SK-N-MC (cell line): ENCODE results near the gene FAM209A.

ENCODE experiments used
- DNase-seq: peaks from one replicate; pipeline ENCODE4 v3.0.0-alpha.2; 2011; ENCODE audit warnings: low read depth, low spot score
- H3K27ac ChIP-seq: fragments of 200-600 bp; sonication (generic); 2 replicates; pipeline ENCODE4 v1.5.1; 2016; ENCODE audit warnings: mixed run types
- H3K36me3 ChIP-seq: fragments of 200-600 bp; sonication (generic); 2 replicates; pipeline ENCODE4 v1.6.1; 2017; ENCODE audit warnings: antibody characterized with exemption, low read length, mixed read lengths; ENCODE audit not compliant: insufficient read depth
- H3K4me3 ChIP-seq: fragments of 200-600 bp; sonication (generic); 2 replicates; pipeline ENCODE4 v1.5.1; 2016
- H3K9ac ChIP-seq: fragments of 200-600 bp; sonication (generic); 2 replicates; pipeline ENCODE4 v1.8.0; 2017; ENCODE audit warnings: mixed run types, mixed read lengths; ENCODE audit not compliant: insufficient read length
- H3K9me3 ChIP-seq: fragments of 200-600 bp; sonication (generic); 2 replicates; pipeline ENCODE4 v1.6.1; 2017; ENCODE audit warnings: low read depth, mild to moderate bottlenecking, antibody characterized with exemption, low read length, moderate library complexity, mixed read lengths
- EZH2 ChIP-seq: fragments of 200-600 bp; sonication (generic); IDR thresholded peaks from one replicate; pipeline ENCODE4 v1.6.1; 2017; ENCODE audit warnings: antibody characterized with exemption
- FOXP2 ChIP-seq: optimal IDR thresholded peaks from 2 replicates; pipeline ENCODE3; 2011; ENCODE audit warnings: mild to moderate bottlenecking, moderate library complexity; ENCODE audit not compliant: insufficient read depth; ENCODE audit errors: extremely low read length, control extremely low read depth
- POLR2AphosphoS5 ChIP-seq: IDR thresholded peaks from 2 replicates; pipeline ENCODE4 v1.6.1; 2012; ENCODE audit warnings: mild to moderate bottlenecking, low read depth, low read length, borderline replicate concordance

The FAM209A gene

DNA sequence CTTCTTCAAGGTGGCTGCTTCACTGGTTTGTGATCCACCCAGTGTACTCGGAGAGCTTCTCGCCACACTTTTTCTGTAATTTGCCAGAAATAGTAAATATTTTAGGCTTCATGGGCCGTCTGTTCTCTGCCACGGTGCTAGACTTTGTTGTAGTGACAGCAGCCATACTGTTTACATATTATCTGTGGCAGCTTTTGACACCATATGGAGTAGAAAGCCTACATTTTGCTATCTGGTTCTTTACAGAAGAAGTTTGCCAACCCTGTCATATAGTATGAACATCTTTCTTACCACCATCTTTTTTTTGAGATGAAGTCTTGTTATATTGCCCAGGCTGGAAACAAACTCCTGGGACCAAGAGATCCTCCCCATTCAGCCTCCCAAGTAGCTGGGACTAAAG lies 41.0 kb downstream of the FAM209A start:
- DNase-seq = no peak
- no peak overlapping the region for H3K9ac ChIP-seq
- no peak overlapping the region for H3K4me3 ChIP-seq
- no peaks in the 10 kb centered on the region for H3K9me3 ChIP-seq
- no peaks in the 10 kb centered on the region for H3K36me3 ChIP-seq
- no peak overlapping the region for H3K27ac ChIP-seq
- TF ChIP-seq FOXP2 = no peak
- TF ChIP-seq EZH2 = no peak
- no peak for TF ChIP-seq POLR2AphosphoS5

DNA sequence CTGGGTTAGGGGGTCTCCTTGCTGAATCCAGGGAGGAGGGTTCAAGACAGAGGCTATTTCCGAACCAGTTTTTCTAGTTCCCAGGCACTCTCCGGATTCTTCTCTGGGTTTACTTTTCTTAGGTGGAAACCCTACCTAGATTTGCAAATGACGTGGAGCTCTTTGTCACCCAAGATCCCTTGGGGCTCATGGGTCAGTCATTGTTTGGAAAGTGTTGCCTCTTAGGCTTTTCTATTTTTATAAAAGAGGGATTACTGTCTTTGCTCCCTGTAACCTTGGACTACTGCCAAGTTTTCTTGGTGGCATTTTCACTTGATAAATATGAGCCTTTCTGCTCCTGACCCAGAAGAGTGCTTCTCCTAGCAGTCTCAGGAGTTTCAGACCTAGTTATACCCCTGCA lies 42.1 kb downstream of the FAM209A start:
- TF ChIP-seq EZH2 (no peak), FOXP2 (no peak), POLR2AphosphoS5 (no peak)
- Histone ChIP-seq H3K4me3 (no peak overlapping the region), H3K9me3 (no peaks in the 10 kb centered on the region), H3K36me3 (no peaks in the 10 kb centered on the region), H3K27ac (no peak overlapping the region), H3K9ac (no peak overlapping the region)
- DNase-seq = no peak

GRCh38 chr20:56570832-56571231 lies 46.3 kb downstream of the FAM209A start:
- H3K9ac ChIP-seq = no peak overlapping the region
- H3K4me3 ChIP-seq = no peak overlapping the region
- H3K36me3 ChIP-seq = no peaks in the 10 kb centered on the region
- H3K9me3 ChIP-seq = no peaks in the 10 kb centered on the region
- H3K27ac ChIP-seq = no peak overlapping the region
- no peak for DNase-seq
- TF ChIP-seq EZH2 (no peak), POLR2AphosphoS5 (no peak), FOXP2 (no peak)

DNA sequence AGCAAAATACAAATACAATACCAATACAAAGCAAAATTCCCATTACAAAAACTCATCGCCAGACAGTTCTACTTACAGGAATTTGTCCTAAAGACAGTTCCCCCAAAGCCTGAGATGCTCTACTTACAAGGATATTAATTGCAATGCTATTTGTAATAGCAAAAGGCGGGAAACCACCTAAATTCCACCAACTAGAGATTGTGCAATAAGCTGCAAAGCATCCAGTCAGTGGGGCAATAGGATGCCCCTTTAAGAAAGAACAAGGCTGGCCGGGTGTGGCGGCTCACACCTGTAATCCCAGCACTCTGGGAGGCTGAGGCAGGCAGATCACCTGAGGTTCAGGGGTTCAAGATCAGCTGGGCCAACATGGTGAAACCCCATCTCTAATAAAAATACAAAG lies 47.6 kb downstream of the FAM209A start:
- no peak overlapping the region for H3K27ac ChIP-seq
- no peak for DNase-seq
- no peaks in the 10 kb centered on the region for H3K36me3 ChIP-seq
- H3K9ac ChIP-seq = no peak overlapping the region
- TF ChIP-seq FOXP2 (no peak), POLR2AphosphoS5 (no peak), EZH2 (no peak)
- no peak overlapping the region for H3K4me3 ChIP-seq
- no peaks in the 10 kb centered on the region for H3K9me3 ChIP-seq

DNA sequence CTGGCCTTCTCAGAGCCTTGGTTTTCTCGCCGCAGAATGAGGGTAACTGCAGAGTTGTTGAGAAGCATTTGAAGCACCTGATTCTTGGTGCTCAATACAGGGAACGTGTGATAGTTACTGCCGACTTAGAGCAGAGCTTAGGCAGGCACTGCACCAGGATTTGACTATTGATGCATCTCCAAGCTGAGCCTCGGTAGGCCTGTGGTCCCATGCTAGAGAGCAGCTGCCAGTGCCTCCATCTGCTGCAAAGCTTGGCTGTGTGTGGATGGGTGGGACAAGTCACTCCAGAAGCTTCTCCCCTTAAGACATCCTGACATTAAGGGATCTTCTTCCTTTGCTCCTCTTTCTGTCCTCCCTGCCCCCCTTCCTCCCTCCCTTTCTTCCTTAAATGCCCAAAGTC lies 49.4 kb downstream of the FAM209A start:
- Histone ChIP-seq H3K9ac (no peak overlapping the region), H3K4me3 (no peak overlapping the region), H3K36me3 (no peaks in the 10 kb centered on the region), H3K27ac (no peak overlapping the region), H3K9me3 (no peaks in the 10 kb centered on the region)
- no peak for TF ChIP-seq POLR2AphosphoS5
- no peak for TF ChIP-seq EZH2
- no peak for TF ChIP-seq FOXP2
- no peak for DNase-seq

DNA sequence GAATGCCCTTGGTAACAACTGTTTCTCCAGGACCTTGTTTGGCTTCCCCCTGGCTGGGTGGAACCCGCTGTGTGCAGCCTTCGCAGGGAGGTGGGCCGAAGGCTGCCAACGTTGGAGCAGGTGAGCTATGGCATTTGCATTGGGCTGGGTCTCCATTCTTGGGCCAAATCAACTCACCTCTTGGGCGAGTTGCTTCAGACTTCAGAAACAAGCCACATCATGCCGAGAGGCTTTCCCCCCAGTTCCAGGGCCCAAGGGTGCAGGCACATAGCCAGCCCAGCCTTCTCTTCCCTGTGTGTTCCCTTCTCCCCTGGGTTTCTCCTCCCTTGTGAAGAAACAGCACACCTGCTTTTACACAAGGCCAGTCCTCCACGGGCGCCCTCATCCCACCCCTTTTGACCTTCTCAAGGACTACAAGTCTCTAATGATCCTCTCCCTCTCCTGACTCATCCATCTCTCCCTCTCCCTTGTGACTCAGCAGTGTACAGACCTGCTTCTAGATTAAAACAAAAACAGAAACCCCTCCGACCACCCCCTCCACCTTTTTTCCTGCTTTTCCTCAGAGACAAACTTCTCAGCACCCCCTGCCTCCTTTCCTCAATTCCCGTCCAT lies 50.1 kb downstream of the FAM209A start:
- Histone ChIP-seq H3K9me3 (no peaks in the 10 kb centered on the region), H3K4me3 (no peak overlapping the region), H3K9ac (no peak overlapping the region), H3K36me3 (no peaks in the 10 kb centered on the region), H3K27ac (no peak overlapping the region)
- DNase-seq = no peak
- no peak for TF ChIP-seq EZH2
- no peak for TF ChIP-seq FOXP2
- TF ChIP-seq POLR2AphosphoS5 = no peak

GRCh38 chr20:56575157-56575556 lies 50.6 kb downstream of the FAM209A start:
- Histone ChIP-seq H3K27ac (no peak overlapping the region), H3K9ac (no peak overlapping the region), H3K36me3 (no peaks in the 10 kb centered on the region), H3K4me3 (no peak overlapping the region), H3K9me3 (no peaks in the 10 kb centered on the region)
- DNase-seq = no peak
- TF ChIP-seq POLR2AphosphoS5 (no peak), EZH2 (no peak), FOXP2 (no peak)
